GM18526 (cell line): ENCODE data around the gene HIVEP3.
A peak's percentile ranks its signal among the peaks of the same experiment; 100 is the strongest.

Experiments
- POLR2A ChIP-seq: IDR thresholded peaks from 3 replicates; pipeline ENCODE4 v1.6.1; 2011; ENCODE audit not compliant: insufficient read length; ENCODE audit errors: extremely low read depth

Gene HIVEP3

DNA sequence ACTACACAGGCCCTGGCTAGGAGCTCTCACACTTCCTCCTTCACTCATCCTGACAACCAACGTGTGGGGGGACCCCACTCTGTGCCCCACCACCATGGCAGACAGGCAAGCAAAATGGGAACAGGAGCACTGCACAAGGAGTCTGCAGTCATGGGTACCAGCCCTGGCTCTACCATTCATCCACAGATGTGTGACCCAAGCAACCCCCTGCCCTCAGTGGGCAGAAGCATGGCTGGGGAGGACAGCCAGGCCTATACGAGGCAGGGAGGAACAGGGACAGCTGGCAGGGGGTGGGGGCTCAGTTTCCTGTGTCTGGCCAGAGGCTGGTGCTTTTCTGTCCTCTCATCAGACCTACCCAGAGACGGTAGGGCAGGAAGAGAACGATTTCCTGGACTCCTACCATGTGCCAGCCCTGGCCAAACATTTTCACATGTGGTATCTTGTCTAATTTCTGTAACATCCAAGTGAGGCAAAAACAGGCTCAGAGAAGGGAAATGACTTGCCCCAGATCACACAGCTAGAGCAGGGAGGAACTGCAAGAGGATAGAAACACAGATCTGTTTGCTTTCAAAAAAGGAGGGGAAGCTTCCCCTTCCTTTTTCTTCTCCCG lies 178.0 kb downstream of the HIVEP3 start:
- TF ChIP-seq POLR2A, result no peak

DNA sequence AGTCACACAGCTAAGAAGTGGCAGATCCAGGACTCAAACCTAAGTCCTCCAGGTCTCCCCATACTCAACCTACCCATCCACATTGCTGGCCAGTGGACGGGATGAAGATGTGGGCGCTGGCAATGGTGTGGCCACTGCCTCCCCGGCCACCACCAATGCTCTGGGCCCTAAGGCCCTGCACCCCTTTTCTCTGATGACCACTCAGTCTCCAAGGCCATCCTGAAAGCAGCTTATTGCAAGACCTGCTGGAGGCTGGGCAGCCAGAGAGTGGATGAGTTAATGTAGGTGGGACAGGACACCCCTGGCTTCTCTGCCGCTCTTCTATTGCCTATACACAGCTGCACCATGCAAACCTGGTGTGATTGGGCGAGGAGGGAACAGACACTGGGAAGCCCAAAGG lies 178.7 kb downstream of the HIVEP3 start:
- TF ChIP-seq POLR2A, result no peak

DNA sequence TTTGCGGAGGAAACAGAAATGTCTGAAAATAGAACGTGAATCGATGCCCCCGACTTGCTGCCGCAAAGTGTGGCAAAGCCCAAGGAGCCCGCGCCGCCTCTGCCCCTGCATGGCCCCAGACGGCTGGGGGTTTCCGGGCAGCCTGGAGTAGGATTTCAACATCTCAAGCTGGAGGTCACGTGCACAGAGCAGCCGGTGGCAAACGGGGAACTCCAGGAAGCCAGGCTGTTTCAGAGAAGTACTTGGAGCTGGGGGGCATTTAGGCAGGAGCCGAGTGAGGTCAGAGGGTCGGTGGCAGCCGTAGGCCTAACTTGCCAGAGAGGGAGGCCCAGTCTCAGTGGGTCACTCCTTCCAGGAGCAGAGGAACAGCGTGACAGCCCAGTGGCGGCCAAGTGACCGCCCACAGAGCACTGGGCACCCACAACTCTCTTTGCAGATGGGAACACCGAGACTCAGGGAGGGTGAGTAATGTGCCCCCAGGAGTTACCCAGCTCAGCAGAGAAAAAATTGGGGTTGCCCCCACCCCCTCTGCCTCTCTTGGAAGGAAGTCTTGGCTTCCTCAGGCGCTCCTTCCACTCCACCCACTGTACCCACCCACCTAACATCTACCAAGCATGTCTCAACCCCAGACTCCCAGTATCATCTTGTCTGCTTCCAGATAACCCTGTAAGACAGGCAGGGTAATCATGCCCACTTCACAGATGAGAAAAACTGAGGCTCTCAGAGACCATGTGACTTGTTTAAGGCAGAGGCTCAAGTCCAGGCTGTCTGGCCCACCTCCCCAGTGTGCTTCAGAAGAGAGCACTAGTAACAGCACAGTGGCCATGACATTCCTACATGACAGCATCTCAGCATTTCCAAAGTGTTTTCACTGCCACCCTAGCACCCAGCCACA lies 179.4 kb downstream of the HIVEP3 start:
- TF ChIP-seq POLR2A, result peak; percentile 60

DNA sequence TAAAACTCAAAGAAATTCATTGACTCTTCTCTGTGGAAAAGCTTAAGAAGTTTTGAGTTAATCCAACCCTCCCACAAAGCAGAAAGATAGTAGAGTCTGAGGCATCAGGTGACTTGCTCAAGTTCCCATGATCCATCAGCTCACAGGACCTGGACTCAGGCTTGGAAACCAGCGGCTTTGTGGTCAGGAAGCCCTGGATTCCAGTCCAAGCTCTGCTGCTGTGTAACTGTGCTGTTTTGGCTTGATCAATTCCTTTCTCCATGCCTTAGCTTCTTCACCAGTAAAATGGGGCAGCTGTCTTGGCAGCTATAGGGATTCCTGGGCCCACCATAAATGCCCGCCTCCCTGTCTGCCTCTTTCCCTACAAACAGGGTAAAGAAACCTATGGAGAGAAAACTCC lies 180.2 kb downstream of the HIVEP3 start:
- no peak for TF ChIP-seq POLR2A

DNA sequence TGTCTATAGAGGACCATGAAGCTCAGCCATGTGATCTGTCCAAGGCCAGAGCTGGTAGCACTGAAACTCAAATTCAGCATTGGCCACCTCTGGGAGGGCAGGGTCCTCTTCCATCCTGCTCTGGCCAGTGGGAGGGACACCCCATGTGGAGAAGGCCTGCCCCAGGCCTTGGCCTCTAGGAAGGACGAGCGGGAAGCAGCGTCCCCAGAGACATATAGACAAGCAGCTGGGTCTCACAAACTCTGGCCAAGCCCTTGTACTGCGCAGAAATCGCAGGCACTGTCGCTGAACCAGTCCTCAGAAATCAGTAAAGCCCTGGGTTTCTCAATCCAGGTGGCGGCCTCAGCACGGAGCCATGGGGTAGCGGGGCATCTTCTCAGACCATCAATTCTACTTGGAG lies 180.7 kb downstream of the HIVEP3 start:
- TF ChIP-seq POLR2A, result no peak

DNA sequence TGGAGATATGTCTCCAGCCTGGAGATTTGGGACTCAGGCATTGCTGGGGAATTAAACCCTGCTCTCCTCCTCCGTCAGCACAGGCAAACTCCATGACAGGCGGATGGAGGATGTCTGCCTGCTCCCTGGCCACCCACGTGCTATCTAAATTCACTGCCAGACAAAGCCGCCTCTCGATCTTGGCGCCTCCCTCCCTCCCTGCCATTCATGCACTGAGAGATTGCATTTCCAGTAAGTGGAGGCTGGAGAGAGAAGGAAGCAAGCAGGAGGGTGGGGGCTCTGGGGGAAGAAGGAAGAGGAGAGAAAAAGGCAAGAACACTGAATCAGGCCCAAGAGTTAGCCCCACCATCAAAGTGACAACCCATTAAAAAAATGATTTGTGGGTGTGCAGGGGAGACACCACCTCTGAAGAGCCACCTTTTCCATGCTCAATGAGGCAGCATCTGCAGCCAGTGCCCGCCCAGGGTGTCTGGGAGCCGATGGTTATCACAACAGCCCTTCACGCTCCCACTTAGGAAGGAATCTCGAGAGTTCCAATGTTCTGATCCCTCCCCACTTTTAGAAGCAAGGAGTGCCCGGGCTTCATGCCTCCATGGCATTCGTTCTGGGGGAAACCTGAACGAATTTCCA lies 183.0 kb downstream of the HIVEP3 start:
- no peak for TF ChIP-seq POLR2A

DNA sequence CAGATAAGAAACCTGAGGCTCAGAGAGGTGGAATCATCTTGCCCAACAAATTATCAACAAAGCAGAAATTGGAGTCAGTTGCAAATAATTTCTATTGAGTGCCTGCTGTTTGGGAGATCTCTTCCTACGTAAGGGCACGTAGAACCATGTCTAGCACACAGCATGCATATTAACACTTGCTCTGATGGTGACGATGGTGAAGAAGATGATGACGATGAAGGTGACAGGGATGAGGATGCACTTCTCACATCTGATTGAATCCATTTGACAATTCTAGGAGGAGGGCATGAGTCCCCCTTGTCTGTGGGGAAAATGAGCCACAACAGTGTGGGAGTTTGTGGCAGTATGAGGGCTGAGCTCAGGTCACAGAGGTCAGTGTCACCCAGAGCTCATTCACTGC lies 183.6 kb downstream of the HIVEP3 start:
- no peak for TF ChIP-seq POLR2A

DNA sequence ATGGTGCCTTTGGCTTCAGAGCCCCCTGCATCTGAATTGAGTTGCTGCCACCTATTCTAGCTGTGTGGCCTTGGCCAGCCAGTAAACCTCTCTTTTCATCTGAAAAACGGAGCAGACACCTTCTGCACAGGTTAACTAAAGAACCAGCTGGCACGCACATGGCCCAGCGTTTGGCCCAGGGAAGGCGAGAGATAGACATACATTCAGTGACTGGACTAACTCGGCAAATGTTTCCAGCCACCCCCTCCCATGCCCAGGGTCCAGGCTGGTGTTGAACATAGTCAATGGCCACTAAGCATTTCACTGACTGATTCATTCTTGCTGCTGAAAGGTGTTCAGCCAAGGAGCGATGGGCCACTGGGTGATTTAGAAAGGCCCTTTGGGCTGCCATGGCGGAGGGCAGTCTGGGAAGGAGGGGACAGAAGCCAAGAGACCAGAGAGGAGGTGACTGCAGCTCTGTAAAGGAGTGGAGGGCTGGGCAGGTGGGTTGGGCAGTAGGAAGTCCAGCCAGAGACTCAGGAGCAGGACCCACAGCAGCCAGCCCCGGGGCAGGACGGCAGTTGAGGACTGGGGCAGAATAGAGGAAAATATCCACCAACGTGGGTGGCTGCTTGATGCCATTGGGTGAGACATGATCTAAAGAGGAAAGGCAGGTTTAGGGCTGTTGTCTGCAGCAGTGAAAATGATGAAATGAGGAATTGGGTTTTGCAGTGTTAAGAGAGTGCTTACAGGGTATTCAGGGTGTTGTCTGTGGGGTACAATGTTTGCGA lies 184.3 kb downstream of the HIVEP3 start:
- no peak for TF ChIP-seq POLR2A

DNA sequence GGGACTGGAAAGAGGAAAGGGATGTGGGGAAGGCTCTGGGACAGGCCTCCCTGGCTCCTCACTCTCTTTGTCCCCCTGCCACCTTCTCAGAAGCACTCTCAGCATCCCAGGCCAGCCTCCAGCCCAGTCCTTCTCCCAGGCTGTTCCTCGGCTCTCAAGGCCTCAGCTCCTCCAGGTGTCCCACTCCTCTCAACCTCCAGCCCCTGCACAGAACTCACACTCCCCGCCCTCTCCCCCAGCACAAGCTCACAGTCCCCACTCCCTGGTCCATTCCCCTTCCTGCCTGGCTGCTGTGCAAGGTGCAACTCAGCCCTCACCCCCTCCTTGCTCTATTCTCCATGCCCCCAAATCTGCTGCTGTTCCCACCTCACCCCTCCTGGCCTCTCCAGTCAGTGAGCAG lies 185.0 kb downstream of the HIVEP3 start:
- TF ChIP-seq POLR2A, result no peak

DNA sequence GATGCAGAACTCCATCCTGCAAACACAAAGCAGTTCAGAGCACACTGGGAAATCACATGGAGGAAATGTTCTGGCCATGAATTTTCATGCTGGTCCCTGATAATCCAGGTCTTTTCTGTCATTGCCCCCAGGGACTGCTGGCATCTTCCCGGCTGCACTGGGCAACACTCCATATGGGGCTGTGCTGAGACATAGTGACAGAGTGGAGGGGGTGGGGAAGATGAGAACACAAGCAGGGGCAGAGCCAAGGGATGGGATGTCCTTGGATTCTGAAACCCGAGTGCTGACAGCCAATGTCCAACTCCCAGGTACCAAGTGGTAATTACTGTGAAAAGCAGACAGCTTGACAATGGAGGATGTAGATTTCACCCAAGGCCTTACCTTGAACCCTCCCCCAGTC lies 185.7 kb downstream of the HIVEP3 start:
- TF ChIP-seq POLR2A, result no peak

DNA sequence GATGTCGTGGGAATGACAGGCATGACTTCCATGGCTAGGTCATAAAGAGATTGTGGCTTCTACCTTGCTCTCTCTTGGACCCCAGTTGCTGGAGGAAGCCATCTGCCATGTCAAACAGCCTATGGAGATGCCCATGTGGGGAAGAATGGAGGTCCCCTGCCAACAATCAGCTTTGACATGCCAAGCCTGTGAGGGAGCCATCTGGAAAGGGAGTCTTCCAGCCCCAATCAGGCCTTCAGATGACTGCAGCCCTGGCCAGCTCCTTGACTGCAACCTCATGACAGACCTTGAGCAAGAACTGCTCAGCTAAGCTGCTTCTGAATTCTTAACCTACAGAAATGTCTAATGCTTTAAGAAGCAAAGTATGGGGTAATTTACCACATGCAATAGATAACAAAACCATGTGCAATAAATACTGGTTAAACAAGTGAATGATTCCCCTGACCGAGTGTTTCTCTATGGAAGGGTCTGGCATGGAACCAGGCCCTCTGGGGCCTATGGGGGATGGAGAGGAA lies 187.1 kb downstream of the HIVEP3 start:
- TF ChIP-seq POLR2A, result no peak

DNA sequence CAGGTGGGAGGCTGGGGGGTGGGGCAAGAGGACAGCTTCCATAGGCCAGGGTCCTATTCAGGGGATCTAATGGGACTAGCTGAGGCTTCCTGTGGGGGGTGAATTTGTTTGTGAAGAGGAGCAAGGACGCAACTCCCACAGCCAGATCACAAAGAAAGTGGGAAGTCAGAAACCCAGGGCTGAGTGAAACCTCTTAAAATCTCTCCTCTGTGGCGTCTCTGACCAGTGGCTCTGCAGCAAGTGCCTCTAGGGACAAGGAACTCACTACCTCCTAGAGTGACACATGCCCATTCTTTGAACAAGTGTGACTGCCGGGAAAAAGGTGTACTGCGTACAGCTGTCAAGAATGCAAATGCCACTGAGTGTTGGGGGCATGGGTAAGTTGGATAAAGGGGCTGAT lies 187.9 kb downstream of the HIVEP3 start:
- TF ChIP-seq POLR2A, result no peak

DNA sequence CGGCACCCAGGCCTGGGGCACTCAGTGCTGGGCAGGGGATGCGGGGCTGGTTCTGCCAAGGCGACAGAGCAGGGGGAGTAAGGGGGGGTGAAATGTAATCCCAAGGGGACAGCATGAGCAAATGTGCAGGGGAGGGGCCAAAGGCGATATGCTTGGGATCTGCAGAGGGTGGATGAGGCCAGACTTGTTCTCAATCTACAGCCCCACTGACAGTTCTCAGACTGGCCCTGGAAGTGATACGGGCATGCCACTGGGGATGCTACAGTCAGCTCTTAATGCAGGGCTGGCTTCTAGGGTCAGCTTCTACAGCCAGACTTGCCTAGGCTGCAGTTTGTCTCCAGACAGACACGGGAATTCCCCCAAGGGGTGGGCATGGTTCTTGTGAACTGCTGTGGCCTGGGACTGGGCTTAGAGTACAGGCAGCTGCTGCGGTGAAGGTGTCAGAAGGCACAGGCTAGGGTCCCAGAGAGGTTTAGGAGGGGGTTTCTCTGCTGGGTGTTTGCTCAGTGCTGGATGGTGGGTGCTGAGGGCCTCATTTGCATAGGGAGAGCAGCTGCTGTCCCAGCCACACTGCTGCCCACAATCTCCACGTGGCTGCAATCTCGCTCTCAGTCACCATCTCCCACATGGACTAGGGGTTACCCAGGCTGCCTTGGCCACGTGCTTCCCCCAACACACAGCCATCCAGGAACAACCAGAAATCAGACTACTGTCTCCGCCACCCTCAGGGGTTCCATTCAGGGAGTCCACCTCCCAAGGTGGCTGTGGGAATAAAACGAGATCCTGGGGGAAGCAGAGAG lies 190.1 kb downstream of the HIVEP3 start:
- peak; percentile 24 for TF ChIP-seq POLR2A

DNA sequence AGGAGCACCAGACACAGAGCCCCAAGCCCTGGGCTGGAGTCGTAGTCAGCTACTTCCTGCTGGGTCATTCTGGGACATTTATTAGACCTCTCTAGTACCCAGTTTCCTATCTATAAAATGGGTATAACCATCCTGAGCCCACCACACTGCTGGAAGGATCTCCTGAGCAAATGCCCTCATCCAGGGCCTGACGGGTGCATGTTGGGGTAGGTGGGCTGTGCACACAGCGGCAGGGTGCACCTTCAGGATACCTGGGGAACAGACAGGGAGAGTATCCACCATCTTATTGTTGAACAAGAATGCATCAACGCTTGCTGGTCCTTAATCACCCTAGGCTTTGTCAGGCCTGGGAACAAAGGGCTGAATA lies 191.0 kb downstream of the HIVEP3 start:
- TF ChIP-seq POLR2A, result no peak
